A549 (cell line): Measurements from ENCODE around the gene SLCO1A2. TPM values are rescaled to one million over a fixed set of nuclear protein-coding genes. Genes with fewer than 3 reads are reported as not detected.

Experiments used
- ATAC-seq, 2 experiments: fragments of 200-7000 bp in 1 of 2; fragments of >200 bp in 1 of 2; cut with Nextera tagmentation in 1 of 2; cut with Tn5 transposase in 1 of 2; 3 replicates each; pipeline versions ENCODE4 v1.8.0 to v1.9.1; 2018 to 2020; ENCODE audit warnings: mild to moderate bottlenecking in 1 of 2, moderate library complexity in 1 of 2
- CTCF ChIA-PET: fragments of 300-600 bp; sonication (Branson Sonifier 250); formaldehyde crosslinking; extraction: SDS; loops from one replicate; lab custom pipeline; 2021; ENCODE audit warnings: antibody characterized with exemption, inconsistent platforms; lab: Yijun Ruan, JAX
- POLR2A ChIA-PET: fragments of 350-600 bp; formaldehyde crosslinking; extraction: SDS; loops from one replicate; lab custom pipeline; 2021; ENCODE audit warnings: antibody characterized with exemption, inconsistent platforms; lab: Yijun Ruan, JAX
- DNase-seq, 2 experiments: peaks; one replicate each; pipeline versions ENCODE4 v3.0.0 to v3.0.0-alpha.2; 2011 to 2016; ENCODE audit warnings: low read depth in 1 of 2, low spot score in 1 of 2
- FAIRE-seq: peaks from 2 replicates; lab custom pipeline; 2011; peaks lifted over from hg19 to GRCh38; lab: Jason Lieb, UNC
- H3K27ac ChIP-seq, 2 experiments: fragments of >200 bp; sonication (Bioruptor Twin); formaldehyde crosslinking; 3 replicates each; pipeline ENCODE4 v1.5.1; 2016 to 2017
- H3K4me1 ChIP-seq: fragments of >200 bp; sonication (Bioruptor Twin); formaldehyde crosslinking; 3 replicates; pipeline ENCODE4 v1.6.1; 2016
- H3K4me2 ChIP-seq: fragments of >200 bp; sonication (Bioruptor Twin); formaldehyde crosslinking; 3 replicates; pipeline ENCODE4 v1.6.1; 2016
- H3K4me3 ChIP-seq: fragments of >200 bp; sonication (Bioruptor Twin); formaldehyde crosslinking; 3 replicates; pipeline ENCODE4 v1.5.1; 2016
- H3K9me3 ChIP-seq: fragments of >200 bp; sonication (Bioruptor Twin); formaldehyde crosslinking; 3 replicates; pipeline ENCODE4 v1.6.1; 2016
- BCL3 ChIP-seq: fragments of >200 bp; sonication (Bioruptor Twin); formaldehyde crosslinking; IDR thresholded peaks from 3 replicates; pipeline ENCODE4 v1.6.1; 2016
- BHLHE40 ChIP-seq: IDR thresholded peaks from 2 replicates; pipeline ENCODE4 v1.6.1; 2012; ENCODE audit warnings: low read depth, low read length, inconsistent platforms
- CBX8 ChIP-seq: fragments of 200-600 bp; sonication (generic); IDR thresholded peaks from 2 replicates; pipeline ENCODE4 v1.6.1; 2016
- CEBPB ChIP-seq, 2 experiments: fragments of >200 bp in 1 of 2; sonication (Bioruptor Twin) in 1 of 2; formaldehyde crosslinking in 1 of 2; IDR thresholded peaks; 2 replicates each; pipeline ENCODE4 v1.6.1; 2012 to 2016
- EHMT2 ChIP-seq: fragments of 200-600 bp; sonication (generic); IDR thresholded peaks from 2 replicates; pipeline ENCODE4 v1.6.1; 2016; ENCODE audit warnings: antibody characterized with exemption, low read depth, mild to moderate bottlenecking, moderate library complexity
- EP300 ChIP-seq, 2 experiments: fragments of >200 bp; sonication (Bioruptor Twin); formaldehyde crosslinking; IDR thresholded peaks; 2 replicates in 1 of 2; 3 replicates in 1 of 2; pipeline ENCODE4 v1.6.1; 2016 to 2017
- ESRRA ChIP-seq: fragments of 150-350 bp; IDR thresholded peaks from 2 replicates; pipeline ENCODE4 v1.6.1; 2014; ENCODE audit warnings: mild to moderate bottlenecking, low read length, borderline replicate concordance
- FOSL2 ChIP-seq, 2 experiments: fragments of 450-650 bp in 1 of 2; fragments of >200 bp in 1 of 2; sonication (Bioruptor Twin) in 1 of 2; formaldehyde crosslinking; IDR thresholded peaks; 2 replicates each; pipeline versions ENCODE4 v1.5.0 to v1.6.1; 2016 to 2020; ENCODE audit warnings: mild to moderate bottlenecking in 1 of 2, moderate library complexity in 1 of 2
- FOXS1 ChIP-seq: fragments of 250-450 bp; sonication (Bioruptor Pico); IDR thresholded peaks from 2 replicates; pipeline ENCODE4 v1.5.0; 2020; ENCODE audit warnings: mild to moderate bottlenecking, moderate library complexity
- HES2 ChIP-seq: fragments of >200 bp; sonication (Bioruptor Twin); formaldehyde crosslinking; IDR thresholded peaks from 2 replicates; pipeline ENCODE4 v1.6.1; 2016
- HOXB5 ChIP-seq: fragments of 250-450 bp; sonication (Bioruptor Pico); IDR thresholded peaks from 2 replicates; pipeline ENCODE4 v1.5.0; 2020; ENCODE audit warnings: mild to moderate bottlenecking, moderate library complexity
- JUN ChIP-seq, 2 experiments: fragments of >200 bp; sonication (Bioruptor Twin); formaldehyde crosslinking; IDR thresholded peaks; 2 replicates in 1 of 2; 3 replicates in 1 of 2; pipeline ENCODE4 v1.6.1; 2016 to 2017
- JUNB ChIP-seq: fragments of >200 bp; sonication (Bioruptor Twin); formaldehyde crosslinking; IDR thresholded peaks from 2 replicates; pipeline ENCODE4 v1.6.1; 2016
- MAZ ChIP-seq: fragments of 150-350 bp; IDR thresholded peaks from 2 replicates; pipeline ENCODE4 v1.6.1; 2014; ENCODE audit warnings: antibody characterized with exemption, low read depth, low read length, borderline replicate concordance
- MYC ChIP-seq: IDR thresholded peaks from 2 replicates; pipeline ENCODE4 v1.6.1; 2012; ENCODE audit warnings: mild to moderate bottlenecking, inconsistent platforms, low read length, improper control_type of control experiment, borderline replicate concordance
- PBX3 ChIP-seq: IDR thresholded peaks from 2 replicates; pipeline ENCODE4 v1.6.1; 2012
- POLR2A ChIP-seq: IDR thresholded peaks from 2 replicates; pipeline ENCODE4 v1.6.1; 2012; ENCODE audit warnings: mild to moderate bottlenecking, low read length
- RAD21 ChIP-seq, 2 experiments: fragments of >200 bp in 1 of 2; sonication (Bioruptor Twin) in 1 of 2; formaldehyde crosslinking in 1 of 2; IDR thresholded peaks in 1 of 2; conservative IDR thresholded peaks in 1 of 2; 2 replicates in 1 of 2; 3 replicates in 1 of 2; pipeline ENCODE4 v1.6.1; 2012 to 2018; ENCODE audit warnings: inconsistent platforms in 1 of 2
- RCOR1 ChIP-seq: fragments of 150-350 bp; IDR thresholded peaks from 2 replicates; pipeline ENCODE4 v1.6.1; 2014; ENCODE audit warnings: antibody characterized with exemption, low read length, low read depth
- RFX5 ChIP-seq: fragments of 450-650 bp; IDR thresholded peaks from 2 replicates; pipeline ENCODE4 v1.7.1; 2014; ENCODE audit warnings: antibody characterized with exemption, mild to moderate bottlenecking, moderate library complexity
- RNF2 ChIP-seq: fragments of 200-600 bp; sonication (generic); IDR thresholded peaks from 2 replicates; pipeline ENCODE4 v1.6.1; 2016; ENCODE audit warnings: low read depth, mild to moderate bottlenecking, antibody characterized with exemption, moderate library complexity, borderline replicate concordance
- SMC3 ChIP-seq: fragments of >200 bp; sonication (Bioruptor Twin); formaldehyde crosslinking; IDR thresholded peaks from 3 replicates; pipeline ENCODE4 v1.6.1; 2018; ENCODE audit warnings: inconsistent platforms
- TFCP2L1 ChIP-seq: fragments of 250-450 bp; sonication (Bioruptor Pico); IDR thresholded peaks from 2 replicates; pipeline ENCODE4 v1.5.0; 2021; ENCODE audit warnings: mild to moderate bottlenecking
- TP53 ChIP-seq: fragments of 250-450 bp; sonication (Bioruptor Pico); IDR thresholded peaks from 2 replicates; pipeline ENCODE4 v1.5.0; 2021; ENCODE audit warnings: mild to moderate bottlenecking, moderate library complexity
- ZC3H11A ChIP-seq: fragments of 450-650 bp; IDR thresholded peaks from 2 replicates; pipeline ENCODE4 v1.6.1; 2014; ENCODE audit warnings: antibody characterized with exemption, mild to moderate bottlenecking
- ZFP36 ChIP-seq: fragments of 450-650 bp; IDR thresholded peaks from 2 replicates; pipeline ENCODE4 v1.6.1; 2014; ENCODE audit warnings: borderline replicate concordance; ENCODE audit not compliant: partially characterized antibody
- ZSCAN20 ChIP-seq: fragments of 250-450 bp; sonication (Bioruptor Pico); IDR thresholded peaks from 2 replicates; pipeline ENCODE4 v1.8.0; 2022; ENCODE audit warnings: mild to moderate bottlenecking, moderate library complexity
- WGBS: methylation state at CpG from one replicate; pipeline ENCODE4 v1.1.6; 2017; ENCODE audit errors: missing lambda C conversion rate; 5-methylcytosine and 5-hydroxymethylcytosine counted together
- polyA plus RNA-seq, 4 experiments: library from polyadenylated mRNA; depleted of rRNA in 3 of 4; stranded (reverse); fragments of >200 nt; fragmentation: RNase III in 1 of 4; extraction: RNeasy Plus Mini Kit Qiagen cat#74134 plus additional on column Dnase treatment in 1 of 4; gene quantifications; 2 replicates in 3 of 4; 3 replicates in 1 of 4; pipeline ENCODE4 v1.2.3, GENCODE V29; 2011 to 2017
- TF ChIP-seq, protein P1 (sequence below): fragments of 200-600 bp; sonication (generic); IDR thresholded peaks from 2 replicates; pipeline ENCODE4 v1.6.1; 2016; ENCODE audit warnings: antibody characterized with exemption, mild to moderate bottlenecking, moderate library complexity

SLCO1A2 gene
- polyA plus RNA-seq, 2 of the 4 experiments (the other 2 are of a cell fraction): 0.08 to 0.31 TPM

- no peak for DNase-seq
- Histone ChIP-seq H3K4me3 (no peak overlapping the region), H3K9me3 (no peaks in the 10 kb centered on the region), H3K27ac (no peak overlapping the region), H3K4me2 (no peak overlapping the region), H3K4me1 (no peaks in the 10 kb centered on the region)
- WGBS: 21% methylated on average over 1 of the region's 1 CpG
- CTCF ChIA-PET: no interaction called here
- FAIRE-seq: no peak
- ATAC-seq: no peak
- TF ChIP-seq FOXS1 (no peak), RCOR1 (no peak), ZC3H11A (no peak), JUN (IDR thresholded peaks at IDR 0.05) (no peak), TFCP2L1 (no peak), SMC3 (no peak), HOXB5 (CRISPR knock-in tag) (no peak)
- POLR2A ChIA-PET: no interaction called here
These were observed 40.5 kb downstream of the SLCO1A2 start for GRCh38 chr12:21294176-21294575.

GRCh38 chr12:21292111-21292510 is 42.6 kb downstream of the SLCO1A2 start:
- no peak for TF ChIP-seq EP300 (IDR thresholded peaks at IDR 0.05)
- TF ChIP-seq PBX3: no peak
- TF ChIP-seq CEBPB (IDR thresholded peaks at IDR 0.05): no peak
- TF ChIP-seq BHLHE40: no peak
- TF ChIP-seq ZSCAN20 (CRISPR knock-in tag): no peak
- TF ChIP-seq EHMT2: no peak
- TF ChIP-seq HOXB5 (CRISPR knock-in tag): no peak
- TF ChIP-seq RFX5: no peak
- no peak for TF ChIP-seq ZFP36
- TF ChIP-seq HES2: no peak
- no peak for TF ChIP-seq BCL3
- TF ChIP-seq, all 56 proteins: peak for 0
- H3K9me3 ChIP-seq: no peaks in the 10 kb centered on the region
- no peak for ATAC-seq
- H3K4me2 ChIP-seq: no peak overlapping the region
- 92% methylated on average over 2 of the region's 2 CpGs for WGBS
- H3K4me3 ChIP-seq: no peak overlapping the region
- no peaks in the 10 kb centered on the region for H3K4me1 ChIP-seq
- DNase-seq: no peak
- no peak for FAIRE-seq
- ChIA-PET POLR2A (no interaction called here), CTCF (interaction anchor here (0.8 to 1.3 kb wide), 2 partner anchors 210 to 389 kb away, joined by 3 read pairs; no protein-coding TSS in a partner anchor)
- no peak overlapping the region for H3K27ac ChIP-seq

GRCh38 chr12:21289698-21290097 is 45.0 kb downstream of the SLCO1A2 start:
- ATAC-seq: no peak
- TF ChIP-seq CBX8 (no peak), MAZ (no peak), RNF2 (no peak), BHLHE40 (no peak), ESRRA (no peak), ZSCAN20 (CRISPR knock-in tag) (no peak), EHMT2 (no peak), POLR2A (no peak), JUNB (no peak), ZFP36 (no peak), FOSL2 (IDR thresholded peaks at IDR 0.05) (no peak), FOSL2 (CRISPR knock-in tag; IDR thresholded peaks at IDR 0.05) (no peak), TP53 (CRISPR knock-in tag) (no peak), MYC (no peak), RAD21 (conservative IDR thresholded peaks at IDR 0.05 in 1 of 2, IDR thresholded peaks at IDR 0.05 in 1 of 2) (no peak), TFCP2L1 (no peak)
- TF ChIP-seq, protein P1, sequence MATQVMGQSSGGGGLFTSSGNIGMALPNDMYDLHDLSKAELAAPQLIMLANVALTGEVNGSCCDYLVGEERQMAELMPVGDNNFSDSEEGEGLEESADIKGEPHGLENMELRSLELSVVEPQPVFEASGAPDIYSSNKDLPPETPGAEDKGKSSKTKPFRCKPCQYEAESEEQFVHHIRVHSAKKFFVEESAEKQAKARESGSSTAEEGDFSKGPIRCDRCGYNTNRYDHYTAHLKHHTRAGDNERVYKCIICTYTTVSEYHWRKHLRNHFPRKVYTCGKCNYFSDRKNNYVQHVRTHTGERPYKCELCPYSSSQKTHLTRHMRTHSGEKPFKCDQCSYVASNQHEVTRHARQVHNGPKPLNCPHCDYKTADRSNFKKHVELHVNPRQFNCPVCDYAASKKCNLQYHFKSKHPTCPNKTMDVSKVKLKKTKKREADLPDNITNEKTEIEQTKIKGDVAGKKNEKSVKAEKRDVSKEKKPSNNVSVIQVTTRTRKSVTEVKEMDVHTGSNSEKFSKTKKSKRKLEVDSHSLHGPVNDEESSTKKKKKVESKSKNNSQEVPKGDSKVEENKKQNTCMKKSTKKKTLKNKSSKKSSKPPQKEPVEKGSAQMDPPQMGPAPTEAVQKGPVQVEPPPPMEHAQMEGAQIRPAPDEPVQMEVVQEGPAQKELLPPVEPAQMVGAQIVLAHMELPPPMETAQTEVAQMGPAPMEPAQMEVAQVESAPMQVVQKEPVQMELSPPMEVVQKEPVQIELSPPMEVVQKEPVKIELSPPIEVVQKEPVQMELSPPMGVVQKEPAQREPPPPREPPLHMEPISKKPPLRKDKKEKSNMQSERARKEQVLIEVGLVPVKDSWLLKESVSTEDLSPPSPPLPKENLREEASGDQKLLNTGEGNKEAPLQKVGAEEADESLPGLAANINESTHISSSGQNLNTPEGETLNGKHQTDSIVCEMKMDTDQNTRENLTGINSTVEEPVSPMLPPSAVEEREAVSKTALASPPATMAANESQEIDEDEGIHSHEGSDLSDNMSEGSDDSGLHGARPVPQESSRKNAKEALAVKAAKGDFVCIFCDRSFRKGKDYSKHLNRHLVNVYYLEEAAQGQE: no peak
- DNase-seq: no peak
- H3K4me1 ChIP-seq: no peaks in the 10 kb centered on the region
- CTCF ChIA-PET: no interaction called here
- no peaks in the 10 kb centered on the region for H3K9me3 ChIP-seq
- H3K4me3 ChIP-seq: no peak overlapping the region
- no peak for FAIRE-seq
- H3K27ac ChIP-seq: no peak overlapping the region
- WGBS: 26% methylated on average over 4 of the region's 4 CpGs
- POLR2A ChIA-PET: no interaction called here
- no peak overlapping the region for H3K4me2 ChIP-seq
